GM23338 (cell line): ENCODE data around the gene CDK5RAP2. TPM values are rescaled to one million over a fixed set of nuclear protein-coding genes. Genes with fewer than 3 reads are reported as not detected.

Source experiments
- ATAC-seq: fragments of 200-7000 bp; cut with Tn5 transposase; 3 replicates; pipeline ENCODE4 v1.9.1; 2020
- DNase-seq: peaks from one replicate; pipeline ENCODE4 v3.0.0-alpha.2; 2015; ENCODE audit warnings: low spot score
- H2AFZ ChIP-seq: fragments of 200-600 bp; sonication (generic); 2 replicates; pipeline ENCODE4 v1.8.0; 2016; ENCODE audit warnings: antibody characterized with exemption, mild to moderate bottlenecking, moderate library complexity
- H3F3A ChIP-seq: fragments of 200-600 bp; sonication (generic); replicated peaks from 2 replicates; pipeline ENCODE4 v1.8.0; 2017; ENCODE audit warnings: antibody characterized with exemption, mixed run types, low read depth
- H3K27ac ChIP-seq: fragments of 200-600 bp; sonication (generic); 2 replicates; pipeline ENCODE4 v1.6.1; 2016; ENCODE audit warnings: low read depth
- H3K27me3 ChIP-seq: fragments of 200-600 bp; sonication (generic); 2 replicates; pipeline ENCODE4 v1.8.0; 2016; ENCODE audit warnings: mild to moderate bottlenecking, mixed run types, moderate library complexity; ENCODE audit not compliant: insufficient read depth
- H3K36me3 ChIP-seq: fragments of 200-600 bp; sonication (generic); 2 replicates; pipeline ENCODE4 v1.8.0; 2016; ENCODE audit warnings: mild to moderate bottlenecking; ENCODE audit not compliant: insufficient read depth
- H3K4me1 ChIP-seq: fragments of 200-600 bp; sonication (generic); 2 replicates; pipeline ENCODE4 v1.8.0; 2016; ENCODE audit warnings: mild to moderate bottlenecking, moderate library complexity; ENCODE audit not compliant: insufficient read depth
- H3K4me2 ChIP-seq: fragments of 200-600 bp; sonication (generic); 2 replicates; pipeline ENCODE4 v1.7.1; 2017; ENCODE audit warnings: mixed run types
- H3K4me3 ChIP-seq: fragments of 200-600 bp; sonication (generic); 2 replicates; pipeline ENCODE4 v1.6.1; 2016; ENCODE audit warnings: mixed run types
- H3K79me2 ChIP-seq: fragments of 200-600 bp; sonication (generic); replicated peaks from 2 replicates; pipeline ENCODE4 v1.8.0; 2017; ENCODE audit warnings: mild to moderate bottlenecking; ENCODE audit not compliant: insufficient read depth
- H3K9me2 ChIP-seq: fragments of 200-600 bp; sonication (generic); 2 replicates; pipeline ENCODE4 v1.8.0; 2017; ENCODE audit not compliant: insufficient read depth
- H4K20me1 ChIP-seq: fragments of 200-600 bp; sonication (generic); replicated peaks from 2 replicates; pipeline ENCODE4 v1.8.0; 2017; ENCODE audit warnings: mild to moderate bottlenecking; ENCODE audit not compliant: insufficient read depth
- H3K27ac Mint-ChIP-seq: 2 replicates; pipeline ENCODE4 v1.8.0; 2020; ENCODE audit warnings: inconsistent platforms, mild to moderate bottlenecking, moderate library complexity, mixed read lengths
- H3K27me3 Mint-ChIP-seq: 3 replicates; pipeline ENCODE4 v1.8.0; 2022; ENCODE audit warnings: low read depth, mild to moderate bottlenecking, moderate library complexity, mixed read lengths, inconsistent platforms; ENCODE audit not compliant: insufficient read depth, poor library complexity
- H3K36me3 Mint-ChIP-seq: 3 replicates; pipeline ENCODE4 v1.8.0; 2021; ENCODE audit warnings: low read depth, mild to moderate bottlenecking, inconsistent platforms, moderate library complexity, mixed read lengths
- H3K4me1 Mint-ChIP-seq: 3 replicates; pipeline ENCODE4 v1.8.0; 2020; ENCODE audit warnings: mild to moderate bottlenecking, inconsistent platforms, mixed read lengths
- H3K4me3 Mint-ChIP-seq: 3 replicates; pipeline ENCODE4 v1.8.0; 2021; ENCODE audit warnings: moderate library complexity, mild to moderate bottlenecking, inconsistent platforms, mixed read lengths
- H3K9me3 Mint-ChIP-seq: 3 replicates; pipeline ENCODE4 v1.8.0; 2020; ENCODE audit warnings: moderate library complexity, mild to moderate bottlenecking, inconsistent platforms, mixed read lengths
- CREB1 ChIP-seq: fragments of 250-450 bp; sonication (Bioruptor Pico); IDR thresholded peaks from 2 replicates; pipeline ENCODE4 v1.5.0; 2020; ENCODE audit warnings: low read depth, mild to moderate bottlenecking, moderate library complexity
- EZH2 ChIP-seq: fragments of 200-600 bp; sonication (generic); IDR thresholded peaks from one replicate; pipeline ENCODE4 v1.8.0; 2017; ENCODE audit warnings: antibody characterized with exemption, mild to moderate bottlenecking, low read depth; ENCODE audit not compliant: unreplicated experiment
- EZH2phosphoT487 ChIP-seq: fragments of 200-600 bp; sonication (generic); IDR thresholded peaks from one replicate; pipeline ENCODE4 v1.8.1; 2018; ENCODE audit warnings: antibody characterized with exemption; ENCODE audit not compliant: unreplicated experiment
- JUNB ChIP-seq: IDR thresholded peaks from one replicate; pipeline ENCODE4 v1.6.1; 2016; ENCODE audit warnings: antibody characterized with exemption; ENCODE audit not compliant: unreplicated experiment
- NANOG ChIP-seq: IDR thresholded peaks from 2 replicates; pipeline ENCODE4 v1.6.1; 2016; ENCODE audit warnings: antibody characterized with exemption, borderline replicate concordance
- POLR2AphosphoS5 ChIP-seq: IDR thresholded peaks from 2 replicates; pipeline ENCODE4 v1.6.1; 2016; ENCODE audit warnings: antibody characterized with exemption, low read depth
- STAT1 ChIP-seq: IDR thresholded peaks from one replicate; pipeline ENCODE4 v1.6.1; 2016; ENCODE audit warnings: antibody characterized with exemption; ENCODE audit not compliant: unreplicated experiment
- ZNF114 ChIP-seq: fragments of 250-450 bp; sonication (Bioruptor Pico); IDR thresholded peaks from 2 replicates; pipeline ENCODE4 v1.5.0; 2020; ENCODE audit warnings: mild to moderate bottlenecking, moderate library complexity
- ZNF331 ChIP-seq: fragments of 250-450 bp; sonication (Bioruptor Pico); IDR thresholded peaks from 2 replicates; pipeline ENCODE4 v1.5.0; 2020; ENCODE audit warnings: low read depth, mild to moderate bottlenecking, moderate library complexity
- polyA plus RNA-seq: library from polyadenylated mRNA; unstranded; fragments of >200 nt; fragmentation: Nextera tagmentation; extraction: Ambion mirVana; gene quantifications from 2 replicates; pipeline ENCODE4 v1.2.1, GENCODE V29; 2016
- total RNA-seq: library from RNA; depleted of rRNA; stranded (reverse); fragments of >200 nt; shearing (Covaris generic); gene quantifications from 2 replicates; pipeline ENCODE4 v1.2.3, GENCODE V29; 2014
- TF ChIP-seq, protein P1 (sequence below): IDR thresholded peaks from 2 replicates; pipeline ENCODE4 v1.6.1; 2016; ENCODE audit warnings: antibody characterized with exemption
- TF ChIP-seq, protein P2 (sequence below): IDR thresholded peaks from one replicate; pipeline ENCODE4 v1.6.1; 2018; ENCODE audit warnings: antibody characterized with exemption; ENCODE audit not compliant: unreplicated experiment
- TF ChIP-seq, protein P3 (sequence below), 2 experiments: fragments of 200-600 bp in 1 of 2; sonication (generic) in 1 of 2; conservative IDR thresholded peaks; 2 replicates each; pipeline versions ENCODE4 v1.5.1 to v1.6.1; 2016 to 2017; ENCODE audit warnings: antibody characterized with exemption in 2 of 2, low read depth in 2 of 2, mild to moderate bottlenecking in 2 of 2, moderate library complexity in 1 of 2
- TF ChIP-seq, protein P4 (sequence below): fragments of 250-450 bp; sonication (Bioruptor Pico); IDR thresholded peaks from 2 replicates; pipeline ENCODE4 v1.5.0; 2020; ENCODE audit warnings: mild to moderate bottlenecking, moderate library complexity

CDK5RAP2 gene
- total and polyA plus RNA-seq, 2 experiments from 2014 or later, result 50.7 to 65.7 TPM

DNA sequence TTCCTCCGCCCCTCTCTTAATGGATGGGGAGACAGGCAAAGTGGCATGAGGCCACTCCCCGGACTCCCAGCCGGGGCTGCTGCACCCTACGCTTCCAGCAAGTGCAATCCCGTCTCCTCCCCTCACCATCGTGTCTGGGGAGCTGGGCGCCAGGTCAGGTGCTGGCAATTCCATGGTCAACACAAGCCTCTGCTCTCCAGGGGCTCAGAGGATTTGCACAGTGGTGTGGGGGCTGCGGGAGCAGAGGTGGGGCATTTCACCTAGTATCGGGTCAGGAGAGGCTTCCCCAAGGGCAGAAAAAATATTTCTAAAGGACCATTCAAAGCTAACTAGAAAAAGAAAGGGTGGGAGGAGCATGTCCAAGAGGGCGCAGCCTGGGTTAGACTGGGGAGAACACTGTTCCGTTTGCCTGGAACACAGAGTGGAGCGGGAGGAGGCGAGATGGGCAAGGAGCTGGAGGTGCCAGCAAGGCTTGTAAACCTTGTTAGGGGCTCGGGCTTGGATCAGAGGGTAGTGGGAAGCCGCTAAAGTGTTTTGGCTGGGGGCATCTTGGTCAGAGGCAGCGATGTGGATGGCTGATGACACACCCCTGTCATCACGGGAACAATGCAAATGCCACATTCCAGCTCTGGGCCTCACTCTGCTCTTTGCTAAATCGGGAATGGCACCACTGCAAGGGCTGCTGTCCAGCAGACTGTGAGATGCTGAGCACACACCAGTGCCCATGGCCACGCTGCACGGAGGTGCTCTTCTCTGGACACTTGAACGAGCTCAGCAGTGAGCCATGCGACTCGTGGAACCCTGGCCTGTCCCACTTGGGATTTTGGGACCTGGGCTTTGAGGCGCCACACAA, 191.7 kb downstream of the CDK5RAP2 start:
- H3K27ac ChIP-seq, result peak overlapping the region; percentile 45; the same call in 1 of the 2 replicates
- no peak overlapping the region for H3K4me3 ChIP-seq
- Mint-ChIP-seq H3K4me1 (peaks cover 8% of the 10 kb centered on the region; the same call in 2 of the 3 replicates), H3K27ac (peak overlapping the region; percentile 71), H3K27me3 (peaks cover 30% of the 10 kb centered on the region), H3K36me3 (peaks cover 40% of the 10 kb centered on the region), H3K9me3 (no peaks in the 10 kb centered on the region), H3K4me3 (no peak overlapping the region)
- no peak overlapping the region for H2AFZ ChIP-seq
- H3K79me2 ChIP-seq, result no peaks in the 10 kb centered on the region
- DNase-seq (no peak), ATAC-seq (peak; percentile 11; the same call in 1 of the 3 replicates)
- H3F3A ChIP-seq, result no peaks in the 10 kb centered on the region
- no peaks in the 10 kb centered on the region for H3K4me1 ChIP-seq
- H3K4me2 ChIP-seq, result no peak overlapping the region
- no peaks in the 10 kb centered on the region for H4K20me1 ChIP-seq
- no peaks in the 10 kb centered on the region for H3K9me2 ChIP-seq
- no peaks in the 10 kb centered on the region for H3K27me3 ChIP-seq
- no peaks in the 10 kb centered on the region; the same call in 1 of the 2 replicates for H3K36me3 ChIP-seq
- TF ChIP-seq, protein P1, sequence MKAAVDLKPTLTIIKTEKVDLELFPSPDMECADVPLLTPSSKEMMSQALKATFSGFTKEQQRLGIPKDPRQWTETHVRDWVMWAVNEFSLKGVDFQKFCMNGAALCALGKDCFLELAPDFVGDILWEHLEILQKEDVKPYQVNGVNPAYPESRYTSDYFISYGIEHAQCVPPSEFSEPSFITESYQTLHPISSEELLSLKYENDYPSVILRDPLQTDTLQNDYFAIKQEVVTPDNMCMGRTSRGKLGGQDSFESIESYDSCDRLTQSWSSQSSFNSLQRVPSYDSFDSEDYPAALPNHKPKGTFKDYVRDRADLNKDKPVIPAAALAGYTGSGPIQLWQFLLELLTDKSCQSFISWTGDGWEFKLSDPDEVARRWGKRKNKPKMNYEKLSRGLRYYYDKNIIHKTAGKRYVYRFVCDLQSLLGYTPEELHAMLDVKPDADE, result no peak
- TF ChIP-seq ZNF331 (CRISPR knock-in tag) (no peak), EZH2 (no peak), ZNF114 (CRISPR knock-in tag) (no peak), EZH2phosphoT487 (no peak), CREB1 (CRISPR knock-in tag) (no peak), JUNB (no peak), NANOG (no peak), STAT1 (no peak), POLR2AphosphoS5 (no peak)
- TF ChIP-seq, protein P2, sequence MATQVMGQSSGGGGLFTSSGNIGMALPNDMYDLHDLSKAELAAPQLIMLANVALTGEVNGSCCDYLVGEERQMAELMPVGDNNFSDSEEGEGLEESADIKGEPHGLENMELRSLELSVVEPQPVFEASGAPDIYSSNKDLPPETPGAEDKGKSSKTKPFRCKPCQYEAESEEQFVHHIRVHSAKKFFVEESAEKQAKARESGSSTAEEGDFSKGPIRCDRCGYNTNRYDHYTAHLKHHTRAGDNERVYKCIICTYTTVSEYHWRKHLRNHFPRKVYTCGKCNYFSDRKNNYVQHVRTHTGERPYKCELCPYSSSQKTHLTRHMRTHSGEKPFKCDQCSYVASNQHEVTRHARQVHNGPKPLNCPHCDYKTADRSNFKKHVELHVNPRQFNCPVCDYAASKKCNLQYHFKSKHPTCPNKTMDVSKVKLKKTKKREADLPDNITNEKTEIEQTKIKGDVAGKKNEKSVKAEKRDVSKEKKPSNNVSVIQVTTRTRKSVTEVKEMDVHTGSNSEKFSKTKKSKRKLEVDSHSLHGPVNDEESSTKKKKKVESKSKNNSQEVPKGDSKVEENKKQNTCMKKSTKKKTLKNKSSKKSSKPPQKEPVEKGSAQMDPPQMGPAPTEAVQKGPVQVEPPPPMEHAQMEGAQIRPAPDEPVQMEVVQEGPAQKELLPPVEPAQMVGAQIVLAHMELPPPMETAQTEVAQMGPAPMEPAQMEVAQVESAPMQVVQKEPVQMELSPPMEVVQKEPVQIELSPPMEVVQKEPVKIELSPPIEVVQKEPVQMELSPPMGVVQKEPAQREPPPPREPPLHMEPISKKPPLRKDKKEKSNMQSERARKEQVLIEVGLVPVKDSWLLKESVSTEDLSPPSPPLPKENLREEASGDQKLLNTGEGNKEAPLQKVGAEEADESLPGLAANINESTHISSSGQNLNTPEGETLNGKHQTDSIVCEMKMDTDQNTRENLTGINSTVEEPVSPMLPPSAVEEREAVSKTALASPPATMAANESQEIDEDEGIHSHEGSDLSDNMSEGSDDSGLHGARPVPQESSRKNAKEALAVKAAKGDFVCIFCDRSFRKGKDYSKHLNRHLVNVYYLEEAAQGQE, result no peak
- TF ChIP-seq, protein P3, sequence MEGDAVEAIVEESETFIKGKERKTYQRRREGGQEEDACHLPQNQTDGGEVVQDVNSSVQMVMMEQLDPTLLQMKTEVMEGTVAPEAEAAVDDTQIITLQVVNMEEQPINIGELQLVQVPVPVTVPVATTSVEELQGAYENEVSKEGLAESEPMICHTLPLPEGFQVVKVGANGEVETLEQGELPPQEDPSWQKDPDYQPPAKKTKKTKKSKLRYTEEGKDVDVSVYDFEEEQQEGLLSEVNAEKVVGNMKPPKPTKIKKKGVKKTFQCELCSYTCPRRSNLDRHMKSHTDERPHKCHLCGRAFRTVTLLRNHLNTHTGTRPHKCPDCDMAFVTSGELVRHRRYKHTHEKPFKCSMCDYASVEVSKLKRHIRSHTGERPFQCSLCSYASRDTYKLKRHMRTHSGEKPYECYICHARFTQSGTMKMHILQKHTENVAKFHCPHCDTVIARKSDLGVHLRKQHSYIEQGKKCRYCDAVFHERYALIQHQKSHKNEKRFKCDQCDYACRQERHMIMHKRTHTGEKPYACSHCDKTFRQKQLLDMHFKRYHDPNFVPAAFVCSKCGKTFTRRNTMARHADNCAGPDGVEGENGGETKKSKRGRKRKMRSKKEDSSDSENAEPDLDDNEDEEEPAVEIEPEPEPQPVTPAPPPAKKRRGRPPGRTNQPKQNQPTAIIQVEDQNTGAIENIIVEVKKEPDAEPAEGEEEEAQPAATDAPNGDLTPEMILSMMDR (conservative IDR thresholded peaks at IDR 0.05; ENCODE audit: low read depth in 2 of 2), result no peak
- TF ChIP-seq, protein P4, sequence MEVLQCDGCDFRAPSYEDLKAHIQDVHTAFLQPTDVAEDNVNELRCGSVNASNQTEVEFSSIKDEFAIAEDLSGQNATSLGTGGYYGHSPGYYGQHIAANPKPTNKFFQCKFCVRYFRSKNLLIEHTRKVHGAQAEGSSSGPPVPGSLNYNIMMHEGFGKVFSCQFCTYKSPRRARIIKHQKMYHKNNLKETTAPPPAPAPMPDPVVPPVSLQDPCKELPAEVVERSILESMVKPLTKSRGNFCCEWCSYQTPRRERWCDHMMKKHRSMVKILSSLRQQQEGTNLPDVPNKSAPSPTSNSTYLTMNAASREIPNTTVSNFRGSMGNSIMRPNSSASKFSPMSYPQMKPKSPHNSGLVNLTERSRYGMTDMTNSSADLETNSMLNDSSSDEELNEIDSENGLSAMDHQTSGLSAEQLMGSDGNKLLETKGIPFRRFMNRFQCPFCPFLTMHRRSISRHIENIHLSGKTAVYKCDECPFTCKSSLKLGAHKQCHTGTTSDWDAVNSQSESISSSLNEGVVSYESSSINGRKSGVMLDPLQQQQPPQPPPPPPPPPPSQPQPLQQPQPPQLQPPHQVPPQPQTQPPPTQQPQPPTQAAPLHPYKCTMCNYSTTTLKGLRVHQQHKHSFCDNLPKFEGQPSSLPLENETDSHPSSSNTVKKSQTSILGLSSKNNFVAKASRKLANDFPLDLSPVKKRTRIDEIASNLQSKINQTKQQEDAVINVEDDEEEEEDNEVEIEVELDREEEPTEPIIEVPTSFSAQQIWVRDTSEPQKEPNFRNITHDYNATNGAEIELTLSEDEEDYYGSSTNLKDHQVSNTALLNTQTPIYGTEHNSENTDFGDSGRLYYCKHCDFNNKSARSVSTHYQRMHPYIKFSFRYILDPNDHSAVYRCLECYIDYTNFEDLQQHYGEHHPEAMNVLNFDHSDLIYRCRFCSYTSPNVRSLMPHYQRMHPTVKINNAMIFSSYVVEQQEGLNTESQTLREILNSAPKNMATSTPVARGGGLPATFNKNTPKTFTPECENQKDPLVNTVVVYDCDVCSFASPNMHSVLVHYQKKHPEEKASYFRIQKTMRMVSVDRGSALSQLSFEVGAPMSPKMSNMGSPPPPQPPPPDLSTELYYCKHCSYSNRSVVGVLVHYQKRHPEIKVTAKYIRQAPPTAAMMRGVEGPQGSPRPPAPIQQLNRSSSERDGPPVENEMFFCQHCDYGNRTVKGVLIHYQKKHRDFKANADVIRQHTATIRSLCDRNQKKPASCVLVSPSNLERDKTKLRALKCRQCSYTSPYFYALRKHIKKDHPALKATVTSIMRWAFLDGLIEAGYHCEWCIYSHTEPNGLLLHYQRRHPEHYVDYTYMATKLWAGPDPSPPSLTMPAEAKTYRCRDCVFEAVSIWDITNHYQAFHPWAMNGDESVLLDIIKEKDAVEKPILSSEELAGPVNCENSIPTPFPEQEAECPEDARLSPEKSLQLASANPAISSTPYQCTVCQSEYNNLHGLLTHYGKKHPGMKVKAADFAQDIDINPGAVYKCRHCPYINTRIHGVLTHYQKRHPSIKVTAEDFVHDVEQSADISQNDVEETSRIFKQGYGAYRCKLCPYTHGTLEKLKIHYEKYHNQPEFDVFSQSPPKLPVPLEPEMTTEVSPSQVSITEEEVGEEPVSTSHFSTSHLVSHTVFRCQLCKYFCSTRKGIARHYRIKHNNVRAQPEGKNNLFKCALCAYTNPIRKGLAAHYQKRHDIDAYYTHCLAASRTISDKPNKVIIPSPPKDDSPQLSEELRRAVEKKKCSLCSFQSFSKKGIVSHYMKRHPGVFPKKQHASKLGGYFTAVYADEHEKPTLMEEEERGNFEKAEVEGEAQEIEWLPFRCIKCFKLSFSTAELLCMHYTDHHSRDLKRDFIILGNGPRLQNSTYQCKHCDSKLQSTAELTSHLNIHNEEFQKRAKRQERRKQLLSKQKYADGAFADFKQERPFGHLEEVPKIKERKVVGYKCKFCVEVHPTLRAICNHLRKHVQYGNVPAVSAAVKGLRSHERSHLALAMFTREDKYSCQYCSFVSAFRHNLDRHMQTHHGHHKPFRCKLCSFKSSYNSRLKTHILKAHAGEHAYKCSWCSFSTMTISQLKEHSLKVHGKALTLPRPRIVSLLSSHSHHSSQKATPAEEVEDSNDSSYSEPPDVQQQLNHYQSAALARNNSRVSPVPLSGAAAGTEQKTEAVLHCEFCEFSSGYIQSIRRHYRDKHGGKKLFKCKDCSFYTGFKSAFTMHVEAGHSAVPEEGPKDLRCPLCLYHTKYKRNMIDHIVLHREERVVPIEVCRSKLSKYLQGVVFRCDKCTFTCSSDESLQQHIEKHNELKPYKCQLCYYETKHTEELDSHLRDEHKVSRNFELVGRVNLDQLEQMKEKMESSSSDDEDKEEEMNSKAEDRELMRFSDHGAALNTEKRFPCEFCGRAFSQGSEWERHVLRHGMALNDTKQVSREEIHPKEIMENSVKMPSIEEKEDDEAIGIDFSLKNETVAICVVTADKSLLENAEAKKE (CRISPR knock-in tag), result no peak
